Upper lobe of right lung (tissue), 1 donor: ENCODE results near the gene FAH. TPM values are rescaled to one million over a fixed set of nuclear protein-coding genes. Genes with fewer than 3 reads are reported as not detected.

Experiments used
- ATAC-seq: fragments of 200-7000 bp; cut with Tn5 transposase; one replicate; pipeline ENCODE4 v1.9.1; 2020; ENCODE audit warnings: mild to moderate bottlenecking, moderate library complexity
- DNase-seq: peaks from one replicate; pipeline ENCODE4 v3.0.0-alpha.2; 2020
- H3K27ac ChIP-seq: fragments of 200-600 bp; one replicate; pipeline ENCODE4 v1.8.0; 2022
- H3K27me3 ChIP-seq: fragments of 200-600 bp; one replicate; pipeline ENCODE4 v1.8.0; 2022; ENCODE audit warnings: mild to moderate bottlenecking
- H3K36me3 ChIP-seq: fragments of 200-600 bp; one replicate; pipeline ENCODE4 v1.8.0; 2022
- H3K4me1 ChIP-seq: fragments of 200-600 bp; one replicate; pipeline ENCODE4 v1.8.0; 2022
- H3K4me3 ChIP-seq: fragments of 200-600 bp; one replicate; pipeline ENCODE4 v1.8.0; 2022; ENCODE audit warnings: mild to moderate bottlenecking
- H3K9me3 ChIP-seq: fragments of 200-600 bp; one replicate; pipeline ENCODE4 v1.8.0; 2022
- CTCF ChIP-seq: fragments of 200-600 bp; IDR thresholded peaks from one replicate; pipeline ENCODE4 v1.8.0; 2022; ENCODE audit warnings: antibody characterized with exemption
- intact Hi-C: fragments of 100-400 bp; cut with DNase I; formaldehyde crosslinking; loops from one replicate; pipeline ENCODE4 v1.11.0; 2022
- total RNA-seq: library from RNA; stranded (reverse); fragmentation: NEBNext Ultra II Directional; extraction: Animal tissue kit (Norgen Biotek cat#: 25700); gene quantifications from one replicate; pipeline ENCODE4 v1.2.1, GENCODE V29; 2021
- donor health status: DM: no; HTN: yes; CAD: no; lungs with severe emphysema.

Gene FAH
- total RNA-seq, 1 donor from 2014 or later, result 31.7 TPM

- intact Hi-C loops, result no loop called here
- Histone ChIP-seq H3K9me3 (no peaks in the 10 kb centered on the region), H3K36me3 (peaks cover 16% of the 10 kb centered on the region), H3K4me1 (no peaks in the 10 kb centered on the region), H3K4me3 (no peak overlapping the region), H3K27me3 (no peaks in the 10 kb centered on the region), H3K27ac (no peak overlapping the region)
- ATAC-seq, result no peak
- TF ChIP-seq CTCF, result no peak
- no peak for DNase-seq
These were observed 15.6 kb downstream of the FAH start for GRCh38 chr15:80168421-80168820.

- peaks cover 8% of the 10 kb centered on the region for H3K36me3 ChIP-seq
- DNase-seq (no peak), ATAC-seq (no peak)
- H3K27ac ChIP-seq, result no peak overlapping the region
- no peak overlapping the region for H3K4me3 ChIP-seq
- intact Hi-C loops, result no loop called here
- no peaks in the 10 kb centered on the region for H3K4me1 ChIP-seq
- no peaks in the 10 kb centered on the region for H3K9me3 ChIP-seq
- no peak for TF ChIP-seq CTCF
- no peaks in the 10 kb centered on the region for H3K27me3 ChIP-seq
These were observed 17.1 kb downstream of the FAH start for GRCh38 chr15:80169768-80170357.

- ATAC-seq (no peak), DNase-seq (no peak)
- no peaks in the 10 kb centered on the region for H3K27me3 ChIP-seq
- H3K4me3 ChIP-seq, result no peak overlapping the region
- no peak for TF ChIP-seq CTCF
- H3K9me3 ChIP-seq, result no peaks in the 10 kb centered on the region
- intact Hi-C loops, result no loop called here
- no peaks in the 10 kb centered on the region for H3K4me1 ChIP-seq
- no peak overlapping the region for H3K27ac ChIP-seq
- peaks cover 14% of the 10 kb centered on the region for H3K36me3 ChIP-seq
These were observed 17.8 kb downstream of the FAH start for GRCh38 chr15:80170596-80170995.

GRCh38 chr15:80171787-80172186 lies 19.0 kb downstream of the FAH start:
- ATAC-seq, result no peak
- no peak for DNase-seq
- H3K4me1 ChIP-seq, result no peaks in the 10 kb centered on the region
- H3K27me3 ChIP-seq, result no peaks in the 10 kb centered on the region
- H3K36me3 ChIP-seq, result peaks cover 14% of the 10 kb centered on the region
- intact Hi-C loops, result no loop called here
- no peak overlapping the region for H3K27ac ChIP-seq
- TF ChIP-seq CTCF, result no peak
- H3K4me3 ChIP-seq, result no peak overlapping the region
- no peaks in the 10 kb centered on the region for H3K9me3 ChIP-seq

GRCh38 chr15:80172401-80172800 lies 19.6 kb downstream of the FAH start:
- intact Hi-C loops, result no loop called here
- no peak for TF ChIP-seq CTCF
- Histone ChIP-seq H3K27ac (no peak overlapping the region), H3K4me3 (no peak overlapping the region), H3K27me3 (no peaks in the 10 kb centered on the region), H3K36me3 (peaks cover 17% of the 10 kb centered on the region), H3K9me3 (no peaks in the 10 kb centered on the region), H3K4me1 (no peaks in the 10 kb centered on the region)
- ATAC-seq (no peak), DNase-seq (no peak)
